A673 (cell line): ENCODE measurements around the gene TP53BP2. TPM values are rescaled to one million over a fixed set of nuclear protein-coding genes. Genes with fewer than 3 reads are reported as not detected.
A peak's percentile ranks its signal among the peaks of the same experiment; 100 is the strongest.

Experiments
- BruUV-seq: library from RNA; stranded (reverse); fragments of 400-500 nt; replicated peaks from 2 replicates; lab custom pipeline; 2021; lab: Mats Ljungman, UMichigan
- CTCF ChIA-PET: fragments of 300-600 bp; sonication (Branson Sonifier 250); formaldehyde crosslinking; loops from one replicate; lab custom pipeline; 2022; ENCODE audit warnings: antibody characterized with exemption; lab: Charles Lee
- POLR2A ChIA-PET: fragments of 300-600 bp; sonication (Branson Sonifier 250); formaldehyde crosslinking; loops from one replicate; lab custom pipeline; 2022; ENCODE audit warnings: antibody characterized with exemption; ENCODE audit not compliant: low non-redundant PET; lab: Charles Lee
- DNase-seq: peaks from one replicate; pipeline ENCODE4 v3.0.0-alpha.2; 2015; ENCODE audit warnings: low spot score
- H3K27ac ChIP-seq: fragments of 200-600 bp; sonication (generic); 2 replicates; pipeline ENCODE4 v1.5.1; 2016; ENCODE audit warnings: mixed run types, low read depth, mild to moderate bottlenecking, mixed read lengths, antibody characterized with exemption, low read length; ENCODE audit not compliant: poor library complexity, severe bottlenecking
- H3K27me3 ChIP-seq: fragments of 200-600 bp; sonication (generic); replicated peaks from 2 replicates; pipeline ENCODE4 v1.6.1; 2017; ENCODE audit warnings: mixed run types, low read depth, mild to moderate bottlenecking, mixed read lengths, antibody characterized with exemption, low read length; ENCODE audit not compliant: insufficient read depth, poor library complexity
- H3K36me3 ChIP-seq: fragments of 200-600 bp; sonication (generic); 2 replicates; pipeline ENCODE4 v1.6.1; 2016; ENCODE audit warnings: mixed run types, mild to moderate bottlenecking, mixed read lengths, antibody characterized with exemption, low read length; ENCODE audit not compliant: insufficient read depth, poor library complexity, severe bottlenecking
- H3K4me1 ChIP-seq: fragments of 200-600 bp; sonication (generic); 2 replicates; pipeline ENCODE4 v1.6.1; 2017; ENCODE audit warnings: mixed run types, mild to moderate bottlenecking, mixed read lengths, antibody characterized with exemption, low read length; ENCODE audit not compliant: insufficient read depth, poor library complexity, severe bottlenecking
- H3K4me3 ChIP-seq: fragments of 200-600 bp; sonication (generic); 2 replicates; pipeline ENCODE4 v1.5.1; 2016; ENCODE audit warnings: low read depth, mixed run types, mild to moderate bottlenecking, mixed read lengths, low read length; ENCODE audit not compliant: poor library complexity, severe bottlenecking
- H3K9me3 ChIP-seq: fragments of 200-600 bp; sonication (generic); 2 replicates; pipeline ENCODE4 v1.6.1; 2016; ENCODE audit warnings: mixed run types, low read depth, mild to moderate bottlenecking, mixed read lengths, antibody characterized with exemption, low read length; ENCODE audit not compliant: poor library complexity, severe bottlenecking
- CTCF ChIP-seq: fragments of 300-800, 200-600 bp; sonication (generic); conservative IDR thresholded peaks from 2 replicates; pipeline ENCODE4 v1.5.1; 2017; ENCODE audit warnings: low read depth, mild to moderate bottlenecking, antibody characterized with exemption, low read length, moderate library complexity, mixed read lengths
- EZH2 ChIP-seq: fragments of 200-600 bp; sonication (generic); IDR thresholded peaks from 2 replicates; pipeline ENCODE4 v1.6.1; 2017; ENCODE audit warnings: borderline replicate concordance, low read depth, mild to moderate bottlenecking, mixed read lengths, antibody characterized with exemption, low read length; ENCODE audit not compliant: poor library complexity, severe bottlenecking
- intact Hi-C: fragments of 100-400 bp; cut with micrococcal nuclease; formaldehyde crosslinking; loops from one replicate; pipeline ENCODE4 v1.10.0; 2022; ENCODE audit not compliant: unreplicated experiment
- total RNA-seq: library from RNA; stranded (reverse); gene quantifications from 2 replicates; pipeline ENCODE4 v1.2.3, GENCODE V29; 2021

The TP53BP2 gene
- total RNA-seq, 1 experiment from 2014 or later = 93.3 TPM

GRCh38 chr1:223833948-223834347, 11.8 kb downstream of the TP53BP2 start:
- TF ChIP-seq CTCF (no peak), EZH2 (no peak)
- no peaks in the 10 kb centered on the region for H3K27me3 ChIP-seq
- no peaks in the 10 kb centered on the region for H3K36me3 ChIP-seq
- no peaks in the 10 kb centered on the region for H3K9me3 ChIP-seq
- no TSS peak for BruUV-seq
- no peak overlapping the region for H3K27ac ChIP-seq
- no peak overlapping the region for H3K4me3 ChIP-seq
- no peak for DNase-seq
- ChIA-PET POLR2A (no interaction called here), CTCF (no interaction called here)
- intact Hi-C loops = no loop called here
- peaks cover 82% of the 10 kb centered on the region for H3K4me1 ChIP-seq

DNA sequence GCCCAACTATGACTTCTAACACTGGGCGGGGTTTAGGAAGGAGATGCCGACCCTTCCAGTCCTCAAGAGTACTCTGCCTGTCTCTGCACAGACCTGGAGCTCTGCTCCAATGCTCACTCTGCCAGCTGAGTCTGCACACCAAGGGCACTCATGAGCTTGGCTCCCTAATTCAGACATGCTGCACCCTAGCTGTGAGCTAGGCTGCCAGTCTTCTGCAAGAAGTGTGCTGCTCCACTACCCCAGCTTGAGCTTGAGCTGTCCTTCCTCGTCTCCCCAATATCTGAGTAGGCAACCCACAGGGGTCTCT, 13.2 kb downstream of the TP53BP2 start:
- CTCF ChIA-PET = no interaction called here
- DNase-seq = peak; percentile 63
- intact Hi-C loops = no loop called here

GRCh38 chr1:223831755-223832636, 13.8 kb downstream of the TP53BP2 start:
- peak; percentile 63 for DNase-seq
- CTCF ChIA-PET = no interaction called here
- POLR2A ChIA-PET = interaction anchor here (0.6 kb wide), 1 partner anchor 10 kb away, joined by 3 read pairs; no protein-coding TSS in a partner anchor
- intact Hi-C loops = no loop called here
- H3K4me1 ChIP-seq = peaks cover 64% of the 10 kb centered on the region
- H3K9me3 ChIP-seq = no peaks in the 10 kb centered on the region
- BruUV-seq = no TSS peak
- TF ChIP-seq CTCF (0 out of 2 replicates have a peak, but pooled peaks have one; percentile 15), EZH2 (no peak)
- H3K36me3 ChIP-seq = no peaks in the 10 kb centered on the region
- H3K27ac ChIP-seq = peak overlapping the region; percentile 72
- H3K27me3 ChIP-seq = no peaks in the 10 kb centered on the region
- H3K4me3 ChIP-seq = peak overlapping the region; percentile 2

More for the DNA sequence above, 13.2 kb downstream of the TP53BP2 start:
- Histone ChIP-seq H3K36me3 (no peaks in the 10 kb centered on the region), H3K9me3 (no peaks in the 10 kb centered on the region), H3K4me3 (peak overlapping the region; percentile 2), H3K27ac (peak overlapping the region; percentile 72), H3K27me3 (no peaks in the 10 kb centered on the region), H3K4me1 (peaks cover 69% of the 10 kb centered on the region)
- TF ChIP-seq EZH2 (no peak), CTCF (no peak)
- BruUV-seq = no TSS peak
- POLR2A ChIA-PET = no interaction called here
